Stimulated activated CD4-positive, alpha-beta T cell treated with anti-CD3 and anti-CD28 coated beads, Interleukin-15, amount 100 ng/mL, for 24 hours (primary cell): ENCODE measurements around the gene DKC1.
"Not testable (repeated sequence)": the region's sequence is repeated elsewhere in the genome, so short reads cannot be mapped to it uniquely, and the experiment has no call there.

Experiments
- DNase-seq: peaks from one replicate; pipeline ENCODE4 v3.0.0-alpha.2; 2020

Gene DKC1

GRCh38 chrX:154822029-154822428, 59.4 kb downstream of the DKC1 start:
- DNase-seq = no peak

DNA sequence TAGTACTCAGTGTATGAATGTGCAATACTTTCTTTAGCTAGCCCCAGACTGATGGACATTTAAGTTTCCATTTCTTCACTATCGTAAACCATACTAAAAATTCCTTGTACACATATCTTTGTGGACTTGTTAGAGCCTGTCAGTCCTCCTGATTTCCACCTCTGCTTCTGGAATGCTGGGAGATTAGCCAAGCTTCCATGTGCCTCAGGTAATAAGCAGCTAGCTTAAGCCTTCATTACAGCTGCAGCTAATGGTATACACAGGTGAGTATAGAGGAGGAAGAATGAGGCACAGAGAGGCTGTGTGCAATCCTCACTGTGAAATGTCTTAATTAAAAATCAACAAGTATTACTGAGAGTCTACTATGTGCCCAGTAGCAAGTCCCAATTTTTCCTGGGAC, 62.0 kb downstream of the DKC1 start:
- no peak for DNase-seq

GRCh38 chrX:154825586-154825985, 62.9 kb downstream of the DKC1 start:
- not testable (repeated sequence) for DNase-seq
